H1 (cell line): ENCODE measurements around the gene KRTAP17-1. TPM values are rescaled to one million over a fixed set of nuclear protein-coding genes. Genes with fewer than 3 reads are reported as not detected.

Experiments used
- CTCF ChIA-PET: fragments of 300-600 bp; sonication (Branson Sonifier 250); formaldehyde crosslinking; loops from one replicate; lab custom pipeline; 2021; ENCODE audit not compliant: partially characterized antibody; lab: Charles Lee
- POLR2A ChIA-PET: fragments of 300-600 bp; sonication (Branson Sonifier 250); formaldehyde crosslinking; loops from one replicate; lab custom pipeline; 2021; ENCODE audit warnings: inconsistent platforms; ENCODE audit not compliant: partially characterized antibody; lab: Charles Lee
- DNase-seq, 2 experiments: peaks; one replicate each; pipeline versions ENCODE4 v3.0.0 to v3.0.0-alpha.2; 2010 to 2022; ENCODE audit warnings: low spot score in 2 of 2, low read depth in 1 of 2, mixed read lengths in 1 of 2
- FAIRE-seq: peaks from 2 replicates; lab custom pipeline; 2011; peaks lifted over from hg19 to GRCh38; lab: Jason Lieb, UNC
- H2AFZ ChIP-seq: 2 replicates; pipeline ENCODE4 v1.8.1; 2012; ENCODE audit warnings: low read length, inconsistent platforms
- H2AK5ac ChIP-seq: 2 replicates; pipeline ENCODE4 v1.6.1; 2013; ENCODE audit warnings: low read depth, low read length
- H2BK120ac ChIP-seq: replicated peaks from 2 replicates; pipeline ENCODE3; 2013; ENCODE audit warnings: low read depth, low read length, inconsistent platforms
- H2BK12ac ChIP-seq: 2 replicates; pipeline ENCODE4 v1.6.1; 2013; ENCODE audit warnings: low read depth, low read length
- H2BK15ac ChIP-seq: 2 replicates; pipeline ENCODE4 v1.6.1; 2013; ENCODE audit warnings: low read length
- H2BK20ac ChIP-seq: 2 replicates; pipeline ENCODE4 v1.6.1; 2013; ENCODE audit warnings: low read length
- H2BK5ac ChIP-seq: 2 replicates; pipeline ENCODE4 v1.6.1; 2013; ENCODE audit warnings: low read depth, low read length
- H3K14ac ChIP-seq: 2 replicates; pipeline ENCODE4 v1.6.1; 2013; ENCODE audit warnings: inconsistent platforms; ENCODE audit not compliant: insufficient read length
- H3K18ac ChIP-seq: 2 replicates; pipeline ENCODE4 v1.6.1; 2013; ENCODE audit warnings: low read length; ENCODE audit errors: extremely low read depth
- H3K23ac ChIP-seq: 2 replicates; pipeline ENCODE4 v1.6.1; 2013; ENCODE audit warnings: inconsistent platforms; ENCODE audit not compliant: insufficient read length
- H3K23me2 ChIP-seq: 2 replicates; pipeline ENCODE4 v1.6.1; 2013; ENCODE audit warnings: low read depth, low read length
- H3K27ac ChIP-seq: 2 replicates; pipeline ENCODE4 v1.6.1; 2011; ENCODE audit warnings: low read depth, low read length, inconsistent platforms
- H3K27me3 ChIP-seq, 4 experiments: replicated peaks in 1 of 4; 1 replicate in 1 of 4; 2 replicates in 3 of 4; pipeline versions ENCODE4 v1.6.1 to v1.8.1; 2011 to 2013; ENCODE audit warnings: low read length in 3 of 4, mild to moderate bottlenecking in 3 of 4, inconsistent platforms in 2 of 4, mixed read lengths in 2 of 4, moderate library complexity in 1 of 4; ENCODE audit not compliant: control insufficient read depth in 3 of 4, insufficient read depth in 3 of 4; ENCODE audit errors: extremely low read depth in 1 of 4
- H3K36me3 ChIP-seq, 4 experiments: 2 replicates each; pipeline versions ENCODE4 v1.6.1 to v1.8.1; 2011 to 2013; ENCODE audit warnings: mild to moderate bottlenecking in 4 of 4, low read length in 3 of 4, moderate library complexity in 2 of 4, control low read depth in 1 of 4, inconsistent platforms in 1 of 4; ENCODE audit not compliant: insufficient read depth in 4 of 4, control insufficient read depth in 2 of 4
- H3K4ac ChIP-seq: replicated peaks from 2 replicates; pipeline ENCODE3; 2013; ENCODE audit warnings: low read length, low read depth, mixed read lengths, inconsistent platforms; ENCODE audit not compliant: insufficient read length
- H3K4me1 ChIP-seq, 4 experiments: replicated peaks in 1 of 4; 1 replicate in 1 of 4; 2 replicates in 3 of 4; pipeline versions ENCODE4 v1.6.1 to v1.8.1; 2011 to 2013; ENCODE audit warnings: low read length in 3 of 4, inconsistent platforms in 2 of 4, mixed read lengths in 1 of 4; ENCODE audit not compliant: insufficient read depth in 4 of 4, control insufficient read depth in 3 of 4
- H3K4me2 ChIP-seq, 2 experiments: 2 replicates each; pipeline versions ENCODE4 v1.6.1 to v1.8.1; 2011 to 2013; ENCODE audit warnings: low read depth in 2 of 2, low read length in 2 of 2, control low read depth in 1 of 2, inconsistent platforms in 1 of 2, mild to moderate bottlenecking in 1 of 2; ENCODE audit not compliant: insufficient read depth in 1 of 2
- H3K4me3 ChIP-seq, 4 experiments: fragments of 200-600, 300-600 bp in 1 of 4; sonication (generic), shearing (Covaris generic), sonication (Bioruptor Twin) in 1 of 4; 2 replicates each; pipeline versions ENCODE4 v1.5.1 to v1.8.1; 2011 to 2016; ENCODE audit warnings: low read length in 4 of 4, low read depth in 3 of 4, control low read depth in 2 of 4, inconsistent platforms in 2 of 4, mild to moderate bottlenecking in 2 of 4, mixed read lengths in 1 of 4, moderate library complexity in 1 of 4; ENCODE audit not compliant: insufficient read depth in 2 of 4; ENCODE audit errors: extremely low read depth in 1 of 4
- H3K56ac ChIP-seq: replicated peaks from 2 replicates; pipeline ENCODE3; 2013; ENCODE audit warnings: low read depth, mild to moderate bottlenecking, mixed read lengths, low read length, inconsistent platforms; ENCODE audit not compliant: insufficient read length
- H3K79me1 ChIP-seq: 2 replicates; pipeline ENCODE4 v1.6.1; 2013; ENCODE audit warnings: low read depth, low read length, control low read depth
- H3K79me2 ChIP-seq, 2 experiments: 2 replicates each; pipeline versions ENCODE4 v1.6.1 to v1.8.1; 2012 to 2013; ENCODE audit warnings: low read length in 2 of 2, mild to moderate bottlenecking in 2 of 2, inconsistent platforms in 1 of 2; ENCODE audit not compliant: insufficient read depth in 2 of 2, control insufficient read depth in 1 of 2
- H3K9ac ChIP-seq, 4 experiments: replicated peaks in 1 of 4; 1 replicate in 1 of 4; 2 replicates in 3 of 4; pipeline versions ENCODE4 v1.6.1 to v1.8.1; 2011 to 2013; ENCODE audit warnings: low read depth in 3 of 4, low read length in 3 of 4, control low read depth in 2 of 4, mild to moderate bottlenecking in 2 of 4, moderate library complexity in 2 of 4, inconsistent platforms in 1 of 4; ENCODE audit errors: extremely low read depth in 1 of 4
- H3K9me3 ChIP-seq, 2 experiments: 2 replicates each; pipeline versions ENCODE4 v1.6.1 to v1.8.1; 2012 to 2013; ENCODE audit warnings: mild to moderate bottlenecking in 2 of 2, moderate library complexity in 2 of 2, control low read depth in 1 of 2, inconsistent platforms in 1 of 2, low read depth in 1 of 2, low read length in 1 of 2, mixed read lengths in 1 of 2; ENCODE audit not compliant: insufficient read depth in 2 of 2
- H4K20me1 ChIP-seq, 2 experiments: replicated peaks in 1 of 2; 2 replicates each; pipeline versions ENCODE3 to v1.8.1; 2011 to 2013; ENCODE audit warnings: inconsistent platforms in 2 of 2, low read length in 2 of 2, mild to moderate bottlenecking in 1 of 2; ENCODE audit not compliant: insufficient read depth in 2 of 2, control insufficient read depth in 1 of 2
- H4K5ac ChIP-seq: 2 replicates; pipeline ENCODE4 v1.6.1; 2013; ENCODE audit warnings: low read length, low read depth, mixed read lengths, inconsistent platforms; ENCODE audit not compliant: insufficient read length
- H4K8ac ChIP-seq: 2 replicates; pipeline ENCODE4 v1.8.0; 2013; ENCODE audit warnings: mild to moderate bottlenecking, moderate library complexity, low read length, inconsistent platforms; ENCODE audit not compliant: insufficient read depth; ENCODE audit errors: extremely low read depth
- H4K91ac ChIP-seq: replicated peaks from 2 replicates; pipeline ENCODE3; 2013; ENCODE audit warnings: low read length, mixed read lengths, inconsistent platforms; ENCODE audit not compliant: insufficient read length
- CEBPB ChIP-seq: IDR thresholded peaks from 2 replicates; pipeline ENCODE4 v1.6.1; 2012; ENCODE audit warnings: low read depth, low read length
- CTBP2 ChIP-seq: IDR thresholded peaks from 2 replicates; pipeline ENCODE4 v1.7.0; 2011; ENCODE audit warnings: borderline replicate concordance, mild to moderate bottlenecking, moderate library complexity, mixed read lengths, low read length; ENCODE audit not compliant: insufficient read depth, insufficient read length
- CTCF ChIP-seq, 3 experiments: IDR thresholded peaks; 1 replicate in 2 of 3; 2 replicates in 1 of 3; pipeline versions ENCODE4 v1.5.1 to v1.6.1; 2011; ENCODE audit warnings: low read length in 3 of 3, mild to moderate bottlenecking in 3 of 3, inconsistent platforms in 2 of 3, low read depth in 1 of 3, moderate library complexity in 1 of 3; ENCODE audit not compliant: insufficient read depth in 1 of 3; ENCODE audit errors: control extremely low read depth in 1 of 3
- FOSL1 ChIP-seq: IDR thresholded peaks from 2 replicates; pipeline ENCODE4 v1.6.1; 2011; ENCODE audit warnings: mild to moderate bottlenecking, low read depth, low read length, moderate library complexity; ENCODE audit not compliant: insufficient read depth
- PHF8 ChIP-seq: fragments of 200-600 bp; sonication (generic); conservative IDR thresholded peaks from 2 replicates; pipeline ENCODE4 v1.7.1; 2012; ENCODE audit warnings: low read depth, mild to moderate bottlenecking, inconsistent platforms, low read length, moderate library complexity
- RAD21 ChIP-seq, 2 experiments: IDR thresholded peaks in 1 of 2; conservative IDR thresholded peaks in 1 of 2; 2 replicates each; pipeline ENCODE4 v1.6.1; 2011; ENCODE audit warnings: low read depth in 2 of 2, low read length in 2 of 2, improper control_type of control experiment in 1 of 2, inconsistent platforms in 1 of 2, mild to moderate bottlenecking in 1 of 2, moderate library complexity in 1 of 2
- TAF7 ChIP-seq: optimal IDR thresholded peaks from 2 replicates; pipeline ENCODE3; 2011; ENCODE audit warnings: low read depth, mild to moderate bottlenecking, inconsistent platforms, low read length, moderate library complexity, borderline replicate concordance
- WGBS, 2 experiments: shearing (Covaris generic) in 1 of 2; methylation state at CpG; one replicate each; pipeline versions ENCODE4 v1.1.6 to v1.1.7; 2013 to 2015; ENCODE audit warnings: low lambda C conversion rate in 2 of 2, mixed read lengths in 2 of 2, inconsistent platforms in 1 of 2, low coverage in 1 of 2, missing lambda C conversion rate in 1 of 2; ENCODE audit not compliant: insufficient replicate concordance in 2 of 2, insufficient coverage in 1 of 2, insufficient read length in 1 of 2; ENCODE audit errors: extremely low coverage in 1 of 2, missing lambda C conversion rate in 1 of 2; 5-methylcytosine and 5-hydroxymethylcytosine counted together
- polyA plus RNA-seq, 7 experiments: library from polyadenylated mRNA; depleted of rRNA in 3 of 7; stranded (reverse) in 5 of 7; unstranded in 2 of 7; fragments of >200 nt in 5 of 7; fragments of 200-250 nt in 2 of 7; gene quantifications; 1 replicate in 5 of 7; 2 replicates in 1 of 7; 4 replicates in 1 of 7; pipeline versions ENCODE4 v1.2.1 to v1.2.3, GENCODE V29; 2011 to 2013; ENCODE audit warnings: missing spikeins in 2 of 7, mixed read lengths in 2 of 7
- total RNA-seq: library from RNA; stranded (reverse); fragmentation: NEBNext Ultra II Directional; extraction: Animal tissue kit (Norgen Biotek cat#: 25700); gene quantifications from 2 replicates; pipeline ENCODE4 v1.2.1, GENCODE V29; 2021

KRTAP17-1 gene
- total and polyA plus RNA-seq, 2 of the 8 experiments (the other 6 are each of a cell fraction or from before 2014, with no cell fraction given), result not detected

GRCh38 chr17:41322094-41322902 lies 6.8 kb upstream of the KRTAP17-1 start:
- DNase-seq, result no peak
- no peak overlapping the region for H2BK12ac ChIP-seq
- H3K36me3 ChIP-seq, result no peaks in the 10 kb centered on the region
- 0 out of 4 replicates have a peak, but pooled peaks cover 0 to 5% of the 10 kb centered on the region in 2 experiments for H3K9me3 ChIP-seq
- no peak overlapping the region for H2BK5ac ChIP-seq
- H3K4me3 ChIP-seq, result no peak overlapping the region
- 57% methylated on average over 5 of the region's 5 CpGs; no CpG with 5 or more reads in 1 of the 2 experiments for WGBS, 2 experiments
- ChIA-PET POLR2A (interaction anchor here (0.8 kb wide), 1 partner anchor 367 kb away, joined by 3 read pairs; the partner anchor contains the start of gene EIF1), CTCF (interaction anchor here (0.6 to 3.7 kb wide), 65 partner anchors 9 to 619 kb away, joined by 3 to 31 read pairs (median 4); partner anchors contain the start of genes KRT24, KRT33A, KRTAP1-1 and KRTAP1-3)
- no peak overlapping the region for H2BK15ac ChIP-seq
- H3K9ac ChIP-seq, result no peak overlapping the region
- no peak overlapping the region for H3K14ac ChIP-seq
- no peak overlapping the region for H2BK20ac ChIP-seq
- no peak overlapping the region for H4K8ac ChIP-seq
- TF ChIP-seq CTCF (IDR thresholded peaks at IDR 0.05; ENCODE audit: control extremely low read depth in 1 of 3, insufficient read depth in 1 of 3, low read depth in 1 of 3, low read length in 3 of 3) (peak in 2 of 3 experiments; percentile 41 to 68; a peak in 2 of 4 replicates), FOSL1 (no peak), CTBP2 (no peak), RAD21 (IDR thresholded peaks at IDR 0.05 in 1 of 2, conservative IDR thresholded peaks at IDR 0.05 in 1 of 2; ENCODE audit: low read depth in 2 of 2, low read length in 2 of 2) (peak; percentile 69 to 72), CEBPB (0 out of 2 replicates have a peak, but pooled peaks have one; percentile 7), PHF8 (no peak), TAF7 (no peak)
- H3K27me3 ChIP-seq, result no peaks in the 10 kb centered on the region
- no peak overlapping the region for H3K4me2 ChIP-seq
- H4K20me1 ChIP-seq, result no peaks in the 10 kb centered on the region
- no peak overlapping the region for H3K18ac ChIP-seq
- no peaks in the 10 kb centered on the region; a peak in 1 of 7 replicates for H3K4me1 ChIP-seq
- H3K23ac ChIP-seq, result no peak overlapping the region
- peak; percentile 48 for FAIRE-seq
- no peak overlapping the region for H3K56ac ChIP-seq
- no peak overlapping the region for H2AK5ac ChIP-seq
- H3K23me2 ChIP-seq, result no peaks in the 10 kb centered on the region
- H3K79me1 ChIP-seq, result no peaks in the 10 kb centered on the region
- 0 out of 2 replicates have a peak overlapping the region, but pooled peaks have one; percentile 18 for H2AFZ ChIP-seq
- no peak overlapping the region for H4K5ac ChIP-seq
- H3K4ac ChIP-seq, result no peak overlapping the region
- no peak overlapping the region for H4K91ac ChIP-seq
- H2BK120ac ChIP-seq, result no peak overlapping the region
- H3K27ac ChIP-seq, result no peak overlapping the region
- no peaks in the 10 kb centered on the region for H3K79me2 ChIP-seq
